ENCODE measurements around the gene WNT5A.

WNT5A gene

DNA sequence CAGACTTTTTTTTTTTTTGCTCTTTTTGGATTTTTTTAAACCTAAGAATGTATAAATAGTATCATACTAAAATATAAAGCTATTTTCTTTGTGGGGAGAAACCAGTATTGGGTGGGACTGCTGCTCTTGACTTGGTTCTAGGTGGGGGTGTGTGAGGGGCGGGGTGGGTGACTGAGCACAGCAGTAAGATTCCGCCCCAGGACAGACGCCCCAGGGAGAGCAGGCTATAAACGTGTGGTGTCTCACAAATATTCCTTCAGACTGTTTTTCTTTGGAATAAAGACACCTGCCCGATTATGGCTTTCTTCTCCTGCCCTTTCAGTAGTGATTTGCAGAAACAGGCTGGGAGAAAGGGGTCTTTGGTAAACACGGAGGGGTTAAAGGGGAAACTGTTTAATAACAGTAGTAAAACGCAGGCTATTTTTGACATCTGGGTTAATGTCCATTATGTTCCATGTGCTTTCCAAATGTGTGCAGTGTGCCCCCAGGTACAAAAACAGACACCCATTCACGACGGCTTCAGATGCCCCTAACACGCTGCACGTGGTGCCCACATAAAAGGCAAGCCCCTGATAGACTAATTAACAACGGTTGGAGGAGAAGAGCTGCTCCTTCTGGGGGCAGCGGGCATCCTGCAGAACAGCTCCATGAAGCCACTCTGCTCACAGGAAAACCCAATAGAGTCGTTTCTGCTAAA, 28.6 kb upstream of the WNT5A start:
- no peak overlapping the region for H3K27ac ChIP-seq
- TF ChIP-seq CTCF (conservative IDR thresholded peaks at IDR 0.05), result no peak

GRCh38 chr3:55514962-55515361, 27.9 kb upstream of the WNT5A start:
- TF ChIP-seq CTCF (conservative IDR thresholded peaks at IDR 0.05), result no peak
- no peak overlapping the region for H3K27ac ChIP-seq

GRCh38 chr3:55512571-55513343, 25.7 kb upstream of the WNT5A start:
- TF ChIP-seq CTCF (conservative IDR thresholded peaks at IDR 0.05), result no peak
- H3K27ac ChIP-seq, result no peak overlapping the region

GRCh38 chr3:55511895-55512570, 24.9 kb upstream of the WNT5A start:
- TF ChIP-seq CTCF (conservative IDR thresholded peaks at IDR 0.05), result no peak
- H3K27ac ChIP-seq, result no peak overlapping the region

DNA sequence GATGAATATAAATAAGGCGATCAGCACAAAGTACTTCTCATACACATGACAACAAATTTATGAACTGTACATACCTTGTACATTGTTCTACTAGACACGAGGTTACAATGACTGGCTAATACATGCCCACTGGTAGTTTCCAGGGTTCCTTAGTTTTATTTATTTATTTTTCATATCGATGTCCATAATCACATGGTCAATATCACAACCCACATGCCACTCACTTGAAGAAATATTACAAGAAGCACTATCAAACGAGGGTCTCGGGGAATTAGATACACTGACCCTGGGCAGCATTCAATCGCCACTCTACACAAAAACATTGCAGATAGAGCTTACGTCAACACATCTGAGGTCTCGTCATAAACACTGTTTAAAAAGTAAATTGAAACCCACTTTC, 21.2 kb upstream of the WNT5A start:
- H3K27ac ChIP-seq, result no peak overlapping the region
- no peak for TF ChIP-seq CTCF (conservative IDR thresholded peaks at IDR 0.05)

GRCh38 chr3:55507808-55508207, 20.7 kb upstream of the WNT5A start:
- H3K27ac ChIP-seq, result no peak overlapping the region
- TF ChIP-seq CTCF (conservative IDR thresholded peaks at IDR 0.05), result no peak

- no peak for TF ChIP-seq CTCF (conservative IDR thresholded peaks at IDR 0.05)
- no peak overlapping the region; the same call in 1 of the 2 replicates for H3K27ac ChIP-seq
Measured at GRCh38 chr3:55505776-55506175, 18.7 kb upstream of the WNT5A start.
